K562 (cell line): ENCODE data around the gene ACOT13. TPM values are rescaled to one million over a fixed set of nuclear protein-coding genes. Genes with fewer than 3 reads are reported as not detected.

Experiments used
- CXXC5 ChIP-seq: fragments of 250-450 bp; sonication (Bioruptor Pico); IDR thresholded peaks from 2 replicates; pipeline ENCODE4 v1.8.0; 2022; ENCODE audit warnings: inconsistent platforms, mild to moderate bottlenecking, moderate library complexity
- DDX20 ChIP-seq: fragments of 450-650 bp; IDR thresholded peaks from 2 replicates; pipeline ENCODE4 v1.6.1; 2016; ENCODE audit warnings: missing genetic modification characterization, low read depth, mild to moderate bottlenecking, missing compliant biosample characterization, moderate library complexity
- NKRF ChIP-seq: fragments of 450-650 bp; IDR thresholded peaks from 2 replicates; pipeline ENCODE4 v1.6.1; 2016; ENCODE audit warnings: borderline replicate concordance
- NR2C2 ChIP-seq, 2 experiments: fragments of 200-800 bp in 1 of 2; sonication (Bioruptor generic) in 1 of 2; sonication (generic) in 1 of 2; formaldehyde crosslinking in 1 of 2; IDR thresholded peaks; 2 replicates each; pipeline versions ENCODE4 v1.6.1 to v1.8.0; 2016 to 2022; ENCODE audit warnings: mild to moderate bottlenecking in 1 of 2, missing compliant biosample characterization in 1 of 2, missing genetic modification characterization in 1 of 2, missing genetic modification reagents in 1 of 2
- POLR2AphosphoS5 ChIP-seq: IDR thresholded peaks from 2 replicates; pipeline ENCODE4 v1.6.1; 2011; ENCODE audit warnings: mild to moderate bottlenecking, low read depth, low read length, moderate library complexity; ENCODE audit not compliant: control insufficient read depth, insufficient read depth
- PTRF ChIP-seq: fragments of 450-650 bp; IDR thresholded peaks from 2 replicates; pipeline ENCODE4 v1.6.1; 2016; ENCODE audit warnings: mild to moderate bottlenecking, missing genetic modification characterization, missing compliant biosample characterization
- RAD21 ChIP-seq, 2 experiments: fragments of 250-450 bp in 1 of 2; fragments of 450-650 bp in 1 of 2; sonication (Bioruptor Pico) in 1 of 2; formaldehyde crosslinking in 1 of 2; IDR thresholded peaks in 1 of 2; conservative IDR thresholded peaks in 1 of 2; 2 replicates each; pipeline versions ENCODE4 v1.4.0 to v1.8.0; 2020 to 2022; ENCODE audit warnings: mild to moderate bottlenecking in 2 of 2, moderate library complexity in 1 of 2
- RFX1 ChIP-seq: fragments of 450-650 bp; IDR thresholded peaks from 2 replicates; pipeline ENCODE4 v1.6.1; 2016; ENCODE audit warnings: mild to moderate bottlenecking, moderate library complexity
- polyA plus RNA-seq, 8 experiments: library from polyadenylated mRNA; depleted of rRNA in 4 of 8; stranded (reverse) in 5 of 8; unstranded in 3 of 8; fragments of >200 nt; fragmentation: Nextera tagmentation in 2 of 8; fragmentation: Illumina TruSeq in 1 of 8; extraction: Ambion mirVana in 2 of 8; extraction: Trizol in 1 of 8; gene quantifications; 2 replicates each; pipeline versions ENCODE4 v1.2.1 to v1.2.3, GENCODE V29; 2011 to 2014; ENCODE audit warnings: inconsistent platforms in 1 of 8, missing spikeins in 1 of 8
- total RNA-seq, 7 experiments: library from RNA; depleted of rRNA in 6 of 7; stranded (reverse); fragments of >200 nt in 6 of 7; fragmentation: Illumina TruSeq in 2 of 7; extraction: Trizol in 2 of 7; gene quantifications; 2 replicates each; pipeline versions ENCODE4 v1.2.1 to v1.2.3, GENCODE V29; 2011 to 2021; ENCODE audit warnings: low replicate concordance in 1 of 7
- TF ChIP-seq, protein P1 (sequence below): fragments of 450-650 bp; IDR thresholded peaks from 2 replicates; pipeline ENCODE4 v1.6.1; 2016; ENCODE audit warnings: mild to moderate bottlenecking, moderate library complexity
- TF ChIP-seq, protein P2 (sequence below): fragments of 450-650 bp; conservative IDR thresholded peaks from 2 replicates; pipeline ENCODE4 v1.6.1; 2016; ENCODE audit warnings: missing genetic modification characterization, low read depth, mild to moderate bottlenecking, missing compliant biosample characterization, moderate library complexity

Gene ACOT13
- total and polyA plus RNA-seq, 9 of the 15 experiments (the other 6 are each of a cell fraction or from before 2014, with no cell fraction given) = 14.1 to 129 (median 65.7) TPM

GRCh38 chr6:24721461-24722215 is 54.8 kb downstream of the ACOT13 start (continued):
- TF ChIP-seq, protein P1, sequence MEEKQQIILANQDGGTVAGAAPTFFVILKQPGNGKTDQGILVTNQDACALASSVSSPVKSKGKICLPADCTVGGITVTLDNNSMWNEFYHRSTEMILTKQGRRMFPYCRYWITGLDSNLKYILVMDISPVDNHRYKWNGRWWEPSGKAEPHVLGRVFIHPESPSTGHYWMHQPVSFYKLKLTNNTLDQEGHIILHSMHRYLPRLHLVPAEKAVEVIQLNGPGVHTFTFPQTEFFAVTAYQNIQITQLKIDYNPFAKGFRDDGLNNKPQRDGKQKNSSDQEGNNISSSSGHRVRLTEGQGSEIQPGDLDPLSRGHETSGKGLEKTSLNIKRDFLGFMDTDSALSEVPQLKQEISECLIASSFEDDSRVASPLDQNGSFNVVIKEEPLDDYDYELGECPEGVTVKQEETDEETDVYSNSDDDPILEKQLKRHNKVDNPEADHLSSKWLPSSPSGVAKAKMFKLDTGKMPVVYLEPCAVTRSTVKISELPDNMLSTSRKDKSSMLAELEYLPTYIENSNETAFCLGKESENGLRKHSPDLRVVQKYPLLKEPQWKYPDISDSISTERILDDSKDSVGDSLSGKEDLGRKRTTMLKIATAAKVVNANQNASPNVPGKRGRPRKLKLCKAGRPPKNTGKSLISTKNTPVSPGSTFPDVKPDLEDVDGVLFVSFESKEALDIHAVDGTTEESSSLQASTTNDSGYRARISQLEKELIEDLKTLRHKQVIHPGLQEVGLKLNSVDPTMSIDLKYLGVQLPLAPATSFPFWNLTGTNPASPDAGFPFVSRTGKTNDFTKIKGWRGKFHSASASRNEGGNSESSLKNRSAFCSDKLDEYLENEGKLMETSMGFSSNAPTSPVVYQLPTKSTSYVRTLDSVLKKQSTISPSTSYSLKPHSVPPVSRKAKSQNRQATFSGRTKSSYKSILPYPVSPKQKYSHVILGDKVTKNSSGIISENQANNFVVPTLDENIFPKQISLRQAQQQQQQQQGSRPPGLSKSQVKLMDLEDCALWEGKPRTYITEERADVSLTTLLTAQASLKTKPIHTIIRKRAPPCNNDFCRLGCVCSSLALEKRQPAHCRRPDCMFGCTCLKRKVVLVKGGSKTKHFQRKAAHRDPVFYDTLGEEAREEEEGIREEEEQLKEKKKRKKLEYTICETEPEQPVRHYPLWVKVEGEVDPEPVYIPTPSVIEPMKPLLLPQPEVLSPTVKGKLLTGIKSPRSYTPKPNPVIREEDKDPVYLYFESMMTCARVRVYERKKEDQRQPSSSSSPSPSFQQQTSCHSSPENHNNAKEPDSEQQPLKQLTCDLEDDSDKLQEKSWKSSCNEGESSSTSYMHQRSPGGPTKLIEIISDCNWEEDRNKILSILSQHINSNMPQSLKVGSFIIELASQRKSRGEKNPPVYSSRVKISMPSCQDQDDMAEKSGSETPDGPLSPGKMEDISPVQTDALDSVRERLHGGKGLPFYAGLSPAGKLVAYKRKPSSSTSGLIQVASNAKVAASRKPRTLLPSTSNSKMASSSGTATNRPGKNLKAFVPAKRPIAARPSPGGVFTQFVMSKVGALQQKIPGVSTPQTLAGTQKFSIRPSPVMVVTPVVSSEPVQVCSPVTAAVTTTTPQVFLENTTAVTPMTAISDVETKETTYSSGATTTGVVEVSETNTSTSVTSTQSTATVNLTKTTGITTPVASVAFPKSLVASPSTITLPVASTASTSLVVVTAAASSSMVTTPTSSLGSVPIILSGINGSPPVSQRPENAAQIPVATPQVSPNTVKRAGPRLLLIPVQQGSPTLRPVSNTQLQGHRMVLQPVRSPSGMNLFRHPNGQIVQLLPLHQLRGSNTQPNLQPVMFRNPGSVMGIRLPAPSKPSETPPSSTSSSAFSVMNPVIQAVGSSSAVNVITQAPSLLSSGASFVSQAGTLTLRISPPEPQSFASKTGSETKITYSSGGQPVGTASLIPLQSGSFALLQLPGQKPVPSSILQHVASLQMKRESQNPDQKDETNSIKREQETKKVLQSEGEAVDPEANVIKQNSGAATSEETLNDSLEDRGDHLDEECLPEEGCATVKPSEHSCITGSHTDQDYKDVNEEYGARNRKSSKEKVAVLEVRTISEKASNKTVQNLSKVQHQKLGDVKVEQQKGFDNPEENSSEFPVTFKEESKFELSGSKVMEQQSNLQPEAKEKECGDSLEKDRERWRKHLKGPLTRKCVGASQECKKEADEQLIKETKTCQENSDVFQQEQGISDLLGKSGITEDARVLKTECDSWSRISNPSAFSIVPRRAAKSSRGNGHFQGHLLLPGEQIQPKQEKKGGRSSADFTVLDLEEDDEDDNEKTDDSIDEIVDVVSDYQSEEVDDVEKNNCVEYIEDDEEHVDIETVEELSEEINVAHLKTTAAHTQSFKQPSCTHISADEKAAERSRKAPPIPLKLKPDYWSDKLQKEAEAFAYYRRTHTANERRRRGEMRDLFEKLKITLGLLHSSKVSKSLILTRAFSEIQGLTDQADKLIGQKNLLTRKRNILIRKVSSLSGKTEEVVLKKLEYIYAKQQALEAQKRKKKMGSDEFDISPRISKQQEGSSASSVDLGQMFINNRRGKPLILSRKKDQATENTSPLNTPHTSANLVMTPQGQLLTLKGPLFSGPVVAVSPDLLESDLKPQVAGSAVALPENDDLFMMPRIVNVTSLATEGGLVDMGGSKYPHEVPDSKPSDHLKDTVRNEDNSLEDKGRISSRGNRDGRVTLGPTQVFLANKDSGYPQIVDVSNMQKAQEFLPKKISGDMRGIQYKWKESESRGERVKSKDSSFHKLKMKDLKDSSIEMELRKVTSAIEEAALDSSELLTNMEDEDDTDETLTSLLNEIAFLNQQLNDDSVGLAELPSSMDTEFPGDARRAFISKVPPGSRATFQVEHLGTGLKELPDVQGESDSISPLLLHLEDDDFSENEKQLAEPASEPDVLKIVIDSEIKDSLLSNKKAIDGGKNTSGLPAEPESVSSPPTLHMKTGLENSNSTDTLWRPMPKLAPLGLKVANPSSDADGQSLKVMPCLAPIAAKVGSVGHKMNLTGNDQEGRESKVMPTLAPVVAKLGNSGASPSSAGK = peak; percentile 100
- TF ChIP-seq POLR2AphosphoS5 (peak; percentile 76), DDX20 (tag) (peak; percentile 13; the same call in 1 of the 2 replicates), NR2C2 (CRISPR knock-in tag; IDR thresholded peaks at IDR 0.05) (peak; percentile 87), NR2C2 (tag; IDR thresholded peaks at IDR 0.05) (peak; percentile 93), RAD21 (CRISPR knock-in tag; conservative IDR thresholded peaks at IDR 0.05 in 1 of 2, IDR thresholded peaks at IDR 0.05 in 1 of 2) (no peak; a peak in 1 of 4 replicates), CXXC5 (CRISPR knock-in tag) (peak; percentile 67), RFX1 (0 out of 2 replicates have a peak, but pooled peaks have one; percentile 19), PTRF (tag) (peak; percentile 64; the same call in 1 of the 2 replicates), NKRF (peak; percentile 95; the same call in 1 of the 2 replicates)
- TF ChIP-seq, protein P2, sequence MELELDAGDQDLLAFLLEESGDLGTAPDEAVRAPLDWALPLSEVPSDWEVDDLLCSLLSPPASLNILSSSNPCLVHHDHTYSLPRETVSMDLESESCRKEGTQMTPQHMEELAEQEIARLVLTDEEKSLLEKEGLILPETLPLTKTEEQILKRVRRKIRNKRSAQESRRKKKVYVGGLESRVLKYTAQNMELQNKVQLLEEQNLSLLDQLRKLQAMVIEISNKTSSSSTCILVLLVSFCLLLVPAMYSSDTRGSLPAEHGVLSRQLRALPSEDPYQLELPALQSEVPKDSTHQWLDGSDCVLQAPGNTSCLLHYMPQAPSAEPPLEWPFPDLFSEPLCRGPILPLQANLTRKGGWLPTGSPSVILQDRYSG (tag) = peak; percentile 93
